K562 (cell line): ENCODE results near the gene PMVK. TPM values are rescaled to one million over a fixed set of nuclear protein-coding genes. Genes with fewer than 3 reads are reported as not detected.

Experiments used
- CREBBP ChIP-seq: IDR thresholded peaks from one replicate; pipeline ENCODE4 v1.6.1; 2012; ENCODE audit warnings: low read depth, mild to moderate bottlenecking, control low read depth, inconsistent platforms, low read length
- CSDE1 ChIP-seq, 2 experiments: fragments of 450-650 bp; IDR thresholded peaks; 2 replicates each; pipeline ENCODE4 v1.6.1; 2016; ENCODE audit warnings: mild to moderate bottlenecking in 1 of 2
- FOXA3 ChIP-seq, 2 experiments: fragments of 450-650 bp in 1 of 2; sonication (generic) in 1 of 2; formaldehyde crosslinking; IDR thresholded peaks in 1 of 2; conservative IDR thresholded peaks in 1 of 2; 2 replicates each; pipeline versions ENCODE4 v1.4.0 to v1.8.0; 2020 to 2022; ENCODE audit warnings: mild to moderate bottlenecking in 2 of 2, missing genetic modification reagents in 1 of 2
- GTF3C2 ChIP-seq: IDR thresholded peaks from 3 replicates; pipeline ENCODE4 v1.6.1; 2011; ENCODE audit warnings: borderline replicate concordance, mild to moderate bottlenecking, moderate library complexity; ENCODE audit not compliant: insufficient read length; ENCODE audit errors: extremely low read depth
- HBP1 ChIP-seq: fragments of 450-650 bp; formaldehyde crosslinking; IDR thresholded peaks from 2 replicates; pipeline ENCODE4 v1.4.0; 2022; ENCODE audit warnings: missing genetic modification characterization
- JUND ChIP-seq, 2 experiments: IDR thresholded peaks; 2 replicates in 1 of 2; 3 replicates in 1 of 2; pipeline ENCODE4 v1.6.1; 2011; ENCODE audit warnings: borderline replicate concordance in 2 of 2, low read depth in 2 of 2, low read length in 2 of 2, improper control_type of control experiment in 1 of 2, missing biosample characterization in 1 of 2, missing genetic modification characterization in 1 of 2, missing genetic modification reagents in 1 of 2
- KLF6 ChIP-seq: fragments of 250-450 bp; sonication (Bioruptor Pico); IDR thresholded peaks from 2 replicates; pipeline ENCODE4 v1.4.0; 2020; ENCODE audit warnings: mild to moderate bottlenecking, moderate library complexity, borderline replicate concordance
- L3MBTL2 ChIP-seq: fragments of 450-650 bp; IDR thresholded peaks from 2 replicates; pipeline ENCODE4 v1.6.1; 2016; ENCODE audit warnings: mild to moderate bottlenecking, moderate library complexity
- LARP7 ChIP-seq: fragments of 450-650 bp; IDR thresholded peaks from 2 replicates; pipeline ENCODE4 v1.6.1; 2016
- MAZ ChIP-seq, 2 experiments: fragments of 450-650 bp in 1 of 2; sonication (generic) in 1 of 2; formaldehyde crosslinking; IDR thresholded peaks in 1 of 2; conservative IDR thresholded peaks in 1 of 2; 2 replicates each; pipeline versions ENCODE4 v1.4.0 to v1.5.0; 2020; ENCODE audit warnings: mild to moderate bottlenecking in 1 of 2, missing genetic modification reagents in 1 of 2
- MED1 ChIP-seq: sonication (generic); formaldehyde crosslinking; IDR thresholded peaks from 2 replicates; pipeline ENCODE4 v1.8.1; 2023; ENCODE audit warnings: missing genetic modification reagents, borderline replicate concordance
- NCOR1 ChIP-seq: fragments of 450-650 bp; IDR thresholded peaks from 2 replicates; pipeline ENCODE4 v1.6.1; 2016; ENCODE audit warnings: mild to moderate bottlenecking, moderate library complexity
- NONO ChIP-seq, 2 experiments: fragments of 200-400 bp in 1 of 2; fragments of 450-650 bp in 1 of 2; formaldehyde crosslinking in 1 of 2; IDR thresholded peaks; 2 replicates each; pipeline ENCODE4 v1.6.1; 2017; ENCODE audit warnings: low read depth in 2 of 2, mild to moderate bottlenecking in 2 of 2, moderate library complexity in 2 of 2, low read length in 1 of 2
- PHF8 ChIP-seq: fragments of 200-600 bp; sonication (generic); IDR thresholded peaks from 2 replicates; pipeline ENCODE4 v1.6.1; 2012; ENCODE audit warnings: mixed run types, mild to moderate bottlenecking, inconsistent platforms, low read length, moderate library complexity, borderline replicate concordance
- RB1 ChIP-seq: fragments of 450-650 bp; IDR thresholded peaks from 2 replicates; pipeline ENCODE4 v1.6.1; 2017; ENCODE audit warnings: low read depth, mild to moderate bottlenecking
- RNF2 ChIP-seq: sonication (generic); IDR thresholded peaks from 2 replicates; pipeline ENCODE4 v1.6.1; 2016
- SRSF9 ChIP-seq: fragments of 200-400 bp; formaldehyde crosslinking; IDR thresholded peaks from 2 replicates; pipeline ENCODE4 v1.6.1; 2017; ENCODE audit warnings: low read depth, low read length, borderline replicate concordance
- TBP ChIP-seq: optimal IDR thresholded peaks from 2 replicates; pipeline ENCODE3; 2011; ENCODE audit warnings: low read depth, low read length, improper control_type of control experiment
- TFAP4 ChIP-seq: sonication (generic); formaldehyde crosslinking; IDR thresholded peaks from 2 replicates; pipeline ENCODE4 v1.8.0; 2022; ENCODE audit warnings: missing genetic modification reagents, mild to moderate bottlenecking, moderate library complexity, borderline replicate concordance
- THAP12 ChIP-seq: fragments of 250-450 bp; sonication (Bioruptor Pico); IDR thresholded peaks from 2 replicates; pipeline ENCODE4 v1.9.0; 2021; ENCODE audit warnings: mild to moderate bottlenecking, inconsistent platforms
- ZC3H8 ChIP-seq: fragments of 450-650 bp; IDR thresholded peaks from 2 replicates; pipeline ENCODE4 v1.6.1; 2017
- ZNF57 ChIP-seq: fragments of 450-650 bp; formaldehyde crosslinking; IDR thresholded peaks from 2 replicates; pipeline ENCODE4 v1.4.0; 2020; ENCODE audit warnings: mild to moderate bottlenecking, moderate library complexity
- polyA plus RNA-seq, 8 experiments: library from polyadenylated mRNA; depleted of rRNA in 4 of 8; stranded (reverse) in 5 of 8; unstranded in 3 of 8; fragments of >200 nt; fragmentation: Nextera tagmentation in 2 of 8; fragmentation: Illumina TruSeq in 1 of 8; extraction: Ambion mirVana in 2 of 8; extraction: Trizol in 1 of 8; gene quantifications; 2 replicates each; pipeline versions ENCODE4 v1.2.1 to v1.2.3, GENCODE V29; 2011 to 2014; ENCODE audit warnings: inconsistent platforms in 1 of 8, missing spikeins in 1 of 8
- total RNA-seq, 7 experiments: library from RNA; depleted of rRNA in 6 of 7; stranded (reverse); fragments of >200 nt in 6 of 7; fragmentation: Illumina TruSeq in 2 of 7; extraction: Trizol in 2 of 7; gene quantifications; 2 replicates each; pipeline versions ENCODE4 v1.2.1 to v1.2.3, GENCODE V29; 2011 to 2021; ENCODE audit warnings: low replicate concordance in 1 of 7

Gene PMVK
- total and polyA plus RNA-seq, 9 of the 15 experiments (the other 6 are each of a cell fraction or from before 2014, with no cell fraction given): 1.1 to 15.3 (median 6.3) TPM

- TF ChIP-seq GTF3C2: no peak
- no peak for TF ChIP-seq CSDE1 (IDR thresholded peaks at IDR 0.05)
- no peak for TF ChIP-seq CREBBP
- TF ChIP-seq FOXA3 (CRISPR knock-in tag; conservative IDR thresholded peaks at IDR 0.05 in 1 of 2, IDR thresholded peaks at IDR 0.05 in 1 of 2): no peak
- TF ChIP-seq TBP: no peak
- TF ChIP-seq MED1 (CRISPR knock-in tag): no peak
- TF ChIP-seq NCOR1: peak; percentile 63
- TF ChIP-seq JUND (IDR thresholded peaks at IDR 0.05; ENCODE audit: borderline replicate concordance, low read depth, low read length): 0 out of 2 replicates have a peak, but pooled peaks have one; percentile 22
- no peak; the same call in 2 of the 3 replicates for TF ChIP-seq JUND (tag; IDR thresholded peaks at IDR 0.05; ENCODE audit: borderline replicate concordance, low read depth, low read length)
- no peak for TF ChIP-seq THAP12 (CRISPR knock-in tag)
- no peak for TF ChIP-seq ZC3H8
- 0 out of 2 replicates have a peak, but pooled peaks have one; percentile 17 for TF ChIP-seq L3MBTL2
- TF ChIP-seq SRSF9: no peak
- TF ChIP-seq RB1: no peak
- TF ChIP-seq NONO (IDR thresholded peaks at IDR 0.05; ENCODE audit: low read depth in 2 of 2, low read length in 1 of 2): no peak
- TF ChIP-seq TFAP4: peak; percentile 50; the same call in 1 of the 2 replicates
- TF ChIP-seq KLF6: no peak
- TF ChIP-seq MAZ (CRISPR knock-in tag; conservative IDR thresholded peaks at IDR 0.05 in 1 of 2, IDR thresholded peaks at IDR 0.05 in 1 of 2): no peak
- TF ChIP-seq RNF2: no peak
- TF ChIP-seq LARP7: no peak
- no peak for TF ChIP-seq ZNF57 (CRISPR knock-in tag)
- no peak for TF ChIP-seq HBP1
- TF ChIP-seq PHF8: no peak
Measured at GRCh38 chr1:154963643-154964042, 27.1 kb upstream of the PMVK start (continued).
